B cell (primary cell): ENCODE data around the gene LAMA4.

Source experiments
- CTCF ChIP-seq: fragments of 200-600 bp; IDR thresholded peaks from one replicate; pipeline ENCODE4 v1.8.0; 2022; ENCODE audit warnings: antibody characterized with exemption, mild to moderate bottlenecking
- EZH2 ChIP-seq: IDR thresholded peaks from 2 replicates; pipeline ENCODE4 v1.6.1; 2012; ENCODE audit warnings: borderline replicate concordance, low read depth, mild to moderate bottlenecking, moderate library complexity, low read length; ENCODE audit not compliant: insufficient read depth, poor library complexity, severe bottlenecking

- no peak for TF ChIP-seq CTCF
- no peak for TF ChIP-seq EZH2
Observed at GRCh38 chr6:112300896-112301295, 46.5 kb upstream of the LAMA4 start.
